Keratinocyte (primary cell): ENCODE results near the gene CD79A.

Experiments used
- CTCF ChIP-seq, 3 experiments: IDR thresholded peaks in 1 of 3; conservative IDR thresholded peaks in 1 of 3; optimal IDR thresholded peaks in 1 of 3; 2 replicates in 2 of 3; 3 replicates in 1 of 3; pipeline versions ENCODE3 to v1.5.1; 2011; ENCODE audit warnings: low read length in 3 of 3, mild to moderate bottlenecking in 3 of 3, moderate library complexity in 2 of 3, control low read depth in 1 of 3, inconsistent platforms in 1 of 3; ENCODE audit not compliant: insufficient read depth in 2 of 3; ENCODE audit errors: extremely low read depth in 1 of 3
- EZH2 ChIP-seq: IDR thresholded peaks from one replicate; pipeline ENCODE4 v1.6.1; 2012; ENCODE audit warnings: inconsistent platforms, mild to moderate bottlenecking, low read length, moderate library complexity

- TF ChIP-seq CTCF (optimal IDR thresholded peaks at IDR 0.05 in 1 of 3, IDR thresholded peaks at IDR 0.05 in 1 of 3, conservative IDR thresholded peaks at IDR 0.05 in 1 of 3; ENCODE audit: extremely low read depth in 1 of 3, insufficient read depth in 2 of 3, low read length in 3 of 3) (no peak), EZH2 (no peak)
Measured at GRCh38 chr19:41906916-41907680, 30.0 kb downstream of the CD79A start.
